ENCODE data around the gene ABTB2. TPM values are rescaled to one million over a fixed set of nuclear protein-coding genes. Genes with fewer than 3 reads are reported as not detected.

The ABTB2 gene
- total and polyA plus RNA-seq, 10 of the 15 experiments (the other 5 are each of a cell fraction or from before 2014, with no cell fraction given): 0.13 to 2.1 (median 0.72) TPM

- TF ChIP-seq BCLAF1 (IDR thresholded peaks at IDR 0.05) (no peak), HDAC2 (IDR thresholded peaks at IDR 0.05) (no peak), IRF5 (IDR thresholded peaks at IDR 0.05; ENCODE audit: borderline replicate concordance) (no peak), SRF (IDR thresholded peaks at IDR 0.05; ENCODE audit: low read depth in 2 of 2, low read length in 2 of 2) (no peak), PML (IDR thresholded peaks at IDR 0.05; ENCODE audit: low read length) (no peak)
Observed at GRCh38 chr11:34209809-34210208, 148.0 kb downstream of the ABTB2 start (continued).

GRCh38 chr11:34208266-34209135 lies 149.3 kb downstream of the ABTB2 start:
- Histone ChIP-seq H4K20me1 (ENCODE audit: control insufficient read depth, insufficient read depth) (no peaks in the 10 kb centered on the region), H3K4me2 (ENCODE audit: control insufficient read depth, insufficient read depth) (no peak overlapping the region), H3K9me3 (replicated peaks; ENCODE audit: control insufficient read depth, insufficient read depth, low read length) (no peaks in the 10 kb centered on the region), H3K36me3 (ENCODE audit: control insufficient read depth in 2 of 2, insufficient read depth in 2 of 2, low read length in 1 of 2) (no peaks in the 10 kb centered on the region), H3K79me2 (ENCODE audit: control insufficient read depth, insufficient read depth, low read length) (no peaks in the 10 kb centered on the region), H3K4me1 (ENCODE audit: control insufficient read depth, insufficient read depth, low read length) (peaks cover 7% of the 10 kb centered on the region), H3K9ac (ENCODE audit: control insufficient read depth, insufficient read depth, low read length) (no peak overlapping the region), H3K27me3 (replicated peaks in 1 of 2; ENCODE audit: control insufficient read depth in 2 of 2, insufficient read depth in 2 of 2, low read length in 1 of 2) (no peaks in the 10 kb centered on the region), H3K27ac (ENCODE audit: control insufficient read depth, insufficient read depth) (no peak overlapping the region), H3K4me3 (no peak overlapping the region), H2AFZ (ENCODE audit: control insufficient read depth, low read depth, low read length) (no peak overlapping the region)
- intact Hi-C loops (cut with micrococcal nuclease; ENCODE audit: unreplicated experiment): no loop called here
- ATAC-seq (0 out of 3 replicates have a peak, but pooled peaks have one; percentile 23), DNase-seq (ENCODE audit: low read depth, low spot score) (no peak), FAIRE-seq (no peak)
- WGBS (ENCODE audit: insufficient coverage, insufficient replicate concordance, low lambda C conversion rate, missing lambda C conversion rate): 75% methylated on average over 11 of the region's 11 CpGs
- CTCF ChIA-PET: interaction anchor here (1.2 to 2.6 kb wide), 3 partner anchors 27 to 212 kb away, joined by 3 to 14 read pairs (median 5); no protein-coding TSS in a partner anchor
- in situ Hi-C loops (cut with MboI): no loop called here
- RAD21 ChIA-PET (ENCODE audit: unreplicated experiment): interaction anchor here (1.6 to 1.9 kb wide), 2 partner anchors 34 to 146 kb away, joined by 5 to 7 read pairs; no protein-coding TSS in a partner anchor
- BruUV-seq (replicated peaks): no TSS peak
- SMC1A ChIA-PET (ENCODE audit: uncharacterized antibody, unreplicated experiment): interaction anchor here (0.6 to 2.9 kb wide), 7 partner anchors 17 to 250 kb away, joined by 3 to 16 read pairs (median 3); no protein-coding TSS in a partner anchor
- POLR2A ChIA-PET: interaction anchor here (2.4 kb wide), 1 partner anchor 18 kb away, joined by 7 read pairs; no protein-coding TSS in a partner anchor
- TF ChIP-seq KDM1A (IDR thresholded peaks at IDR 0.05; ENCODE audit: borderline replicate concordance) (no peak), SIN3A (IDR thresholded peaks at IDR 0.05; ENCODE audit: low read depth, low read length) (no peak), SUZ12 (IDR thresholded peaks at IDR 0.05; ENCODE audit: unreplicated experiment) (no peak), RCOR1 (conservative IDR thresholded peaks at IDR 0.05; ENCODE audit: low read depth, low read length) (no peak), PAX5 (IDR thresholded peaks at IDR 0.05; ENCODE audit: borderline replicate concordance, low read depth, low read length) (no peak), ELK1 (IDR thresholded peaks at IDR 0.05; ENCODE audit: low read depth, low read length) (no peak), BHLHE40 (IDR thresholded peaks at IDR 0.05; ENCODE audit: borderline replicate concordance in 1 of 2, low read depth in 2 of 2, low read length in 1 of 2) (no peak), PKNOX1 (IDR thresholded peaks at IDR 0.05) (no peak), EED (IDR thresholded peaks at IDR 0.05; ENCODE audit: low read depth) (no peak), SP1 (IDR thresholded peaks at IDR 0.05; ENCODE audit: low read depth, low read length) (no peak)
